SH-SY5Y (cell line): ENCODE data around the gene NAV2.

Source experiments
- GATA2 ChIP-seq: IDR thresholded peaks from 2 replicates; pipeline ENCODE4 v1.6.1; 2011; ENCODE audit warnings: mild to moderate bottlenecking, low read depth, low read length
- GATA3 ChIP-seq: IDR thresholded peaks from 2 replicates; pipeline ENCODE4 v1.6.1; 2011; ENCODE audit warnings: low read depth, mild to moderate bottlenecking, low read length, moderate library complexity

Gene NAV2

GRCh38 chr11:20036626-20037335, 324.1 kb downstream of the NAV2 start:
- no peak for TF ChIP-seq GATA3
- no peak for TF ChIP-seq GATA2

- TF ChIP-seq GATA2, result no peak
- no peak for TF ChIP-seq GATA3
Measured at GRCh38 chr11:20037396-20038153, 324.9 kb downstream of the NAV2 start.

GRCh38 chr11:20038412-20038811, 325.8 kb downstream of the NAV2 start:
- TF ChIP-seq GATA2, result no peak
- no peak for TF ChIP-seq GATA3

- TF ChIP-seq GATA3 (no peak), GATA2 (no peak)
Measured at GRCh38 chr11:20038972-20039371, 326.3 kb downstream of the NAV2 start.

- TF ChIP-seq GATA3, result no peak
- no peak for TF ChIP-seq GATA2
Measured at GRCh38 chr11:20041499-20041898, 328.9 kb downstream of the NAV2 start.

GRCh38 chr11:20042045-20042639, 329.5 kb downstream of the NAV2 start:
- peak; percentile 41; the same call in 1 of the 2 replicates for TF ChIP-seq GATA2
- TF ChIP-seq GATA3, result no peak

GRCh38 chr11:20042811-20043341, 330.2 kb downstream of the NAV2 start:
- TF ChIP-seq GATA2, result no peak
- TF ChIP-seq GATA3, result no peak

- no peak for TF ChIP-seq GATA3
- TF ChIP-seq GATA2, result no peak
Measured at GRCh38 chr11:20043992-20044391, 331.4 kb downstream of the NAV2 start.

GRCh38 chr11:20045098-20045688, 332.6 kb downstream of the NAV2 start:
- peak; percentile 66; the same call in 1 of the 2 replicates for TF ChIP-seq GATA2
- no peak for TF ChIP-seq GATA3

GRCh38 chr11:20046416-20046815, 333.8 kb downstream of the NAV2 start:
- no peak for TF ChIP-seq GATA3
- no peak for TF ChIP-seq GATA2

GRCh38 chr11:20047006-20047768, 334.6 kb downstream of the NAV2 start:
- TF ChIP-seq GATA2 (no peak), GATA3 (no peak)

GRCh38 chr11:20047769-20048154, 335.1 kb downstream of the NAV2 start:
- TF ChIP-seq GATA2 (no peak), GATA3 (no peak)

- TF ChIP-seq GATA2, result no peak
- no peak for TF ChIP-seq GATA3
Measured at GRCh38 chr11:20048246-20048645, 335.6 kb downstream of the NAV2 start.
